ENCODE data around the gene OTUD5.

DNA sequence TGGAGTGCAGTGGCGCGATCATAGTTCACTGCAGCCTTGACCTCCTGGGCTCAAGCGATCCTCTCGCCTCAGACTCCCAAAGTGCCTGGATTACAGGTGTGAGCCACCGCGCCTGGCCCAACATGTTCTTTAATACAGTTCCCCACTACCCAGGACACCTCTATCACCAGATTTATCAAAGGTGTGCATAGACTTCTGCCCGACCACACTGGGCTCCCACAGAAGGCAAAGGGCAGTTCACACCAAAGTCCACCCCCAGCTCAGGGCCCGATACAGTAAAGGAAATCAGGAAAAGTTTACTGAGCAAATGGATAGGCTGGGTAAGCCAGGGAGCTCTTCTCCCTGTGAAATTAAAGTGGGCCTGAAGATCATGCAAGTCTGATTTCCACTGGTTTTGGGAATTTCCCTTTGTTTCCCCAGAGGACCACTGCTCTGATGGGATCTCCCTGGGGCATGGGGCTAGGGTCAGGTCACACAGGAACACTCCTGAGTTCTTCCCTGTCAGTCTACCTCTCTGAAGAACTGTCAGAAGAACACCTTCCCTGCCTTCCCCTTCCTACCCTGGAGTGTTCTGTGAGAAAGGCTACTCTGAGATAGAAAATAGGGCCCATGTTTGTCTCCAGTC lies 20.9 kb downstream of the OTUD5 start:
- TF ChIP-seq, protein P1, sequence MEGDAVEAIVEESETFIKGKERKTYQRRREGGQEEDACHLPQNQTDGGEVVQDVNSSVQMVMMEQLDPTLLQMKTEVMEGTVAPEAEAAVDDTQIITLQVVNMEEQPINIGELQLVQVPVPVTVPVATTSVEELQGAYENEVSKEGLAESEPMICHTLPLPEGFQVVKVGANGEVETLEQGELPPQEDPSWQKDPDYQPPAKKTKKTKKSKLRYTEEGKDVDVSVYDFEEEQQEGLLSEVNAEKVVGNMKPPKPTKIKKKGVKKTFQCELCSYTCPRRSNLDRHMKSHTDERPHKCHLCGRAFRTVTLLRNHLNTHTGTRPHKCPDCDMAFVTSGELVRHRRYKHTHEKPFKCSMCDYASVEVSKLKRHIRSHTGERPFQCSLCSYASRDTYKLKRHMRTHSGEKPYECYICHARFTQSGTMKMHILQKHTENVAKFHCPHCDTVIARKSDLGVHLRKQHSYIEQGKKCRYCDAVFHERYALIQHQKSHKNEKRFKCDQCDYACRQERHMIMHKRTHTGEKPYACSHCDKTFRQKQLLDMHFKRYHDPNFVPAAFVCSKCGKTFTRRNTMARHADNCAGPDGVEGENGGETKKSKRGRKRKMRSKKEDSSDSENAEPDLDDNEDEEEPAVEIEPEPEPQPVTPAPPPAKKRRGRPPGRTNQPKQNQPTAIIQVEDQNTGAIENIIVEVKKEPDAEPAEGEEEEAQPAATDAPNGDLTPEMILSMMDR (conservative IDR thresholded peaks at IDR 0.05), result no peak
- no peak for TF ChIP-seq EZH2 (IDR thresholded peaks at IDR 0.05; ENCODE audit: low read depth)
